PFSK-1 (cell line): ENCODE results near the gene APC2.

ENCODE experiments used
- FOXP2 ChIP-seq: optimal IDR thresholded peaks from 2 replicates; pipeline ENCODE3; 2011; ENCODE audit warnings: borderline replicate concordance, control low read depth, inconsistent platforms; ENCODE audit not compliant: insufficient read depth; ENCODE audit errors: extremely low read length, extremely low read depth
- POLR2AphosphoS5 ChIP-seq: IDR thresholded peaks from 2 replicates; pipeline ENCODE4 v1.6.1; 2012; ENCODE audit warnings: low read depth, mild to moderate bottlenecking, control low read depth, low read length, moderate library complexity
- SIN3A ChIP-seq: IDR thresholded peaks from 2 replicates; pipeline ENCODE4 v1.6.1; 2012; ENCODE audit warnings: mild to moderate bottlenecking, low read length, moderate library complexity, borderline replicate concordance; ENCODE audit not compliant: insufficient read depth
- TAF1 ChIP-seq: IDR thresholded peaks from 2 replicates; pipeline ENCODE4 v1.6.1; 2012; ENCODE audit warnings: low read length, control low read depth, borderline replicate concordance; ENCODE audit not compliant: insufficient read depth
- TF ChIP-seq, protein P1 (sequence below), 2 experiments: IDR thresholded peaks; 2 replicates each; pipeline versions ENCODE4 v1.6.1 to v1.8.0; 2011 to 2012; ENCODE audit warnings: low read depth in 2 of 2, low read length in 2 of 2, control low read depth in 1 of 2, inconsistent platforms in 1 of 2, mild to moderate bottlenecking in 1 of 2, moderate library complexity in 1 of 2; ENCODE audit not compliant: insufficient read depth in 1 of 2

Gene APC2

DNA sequence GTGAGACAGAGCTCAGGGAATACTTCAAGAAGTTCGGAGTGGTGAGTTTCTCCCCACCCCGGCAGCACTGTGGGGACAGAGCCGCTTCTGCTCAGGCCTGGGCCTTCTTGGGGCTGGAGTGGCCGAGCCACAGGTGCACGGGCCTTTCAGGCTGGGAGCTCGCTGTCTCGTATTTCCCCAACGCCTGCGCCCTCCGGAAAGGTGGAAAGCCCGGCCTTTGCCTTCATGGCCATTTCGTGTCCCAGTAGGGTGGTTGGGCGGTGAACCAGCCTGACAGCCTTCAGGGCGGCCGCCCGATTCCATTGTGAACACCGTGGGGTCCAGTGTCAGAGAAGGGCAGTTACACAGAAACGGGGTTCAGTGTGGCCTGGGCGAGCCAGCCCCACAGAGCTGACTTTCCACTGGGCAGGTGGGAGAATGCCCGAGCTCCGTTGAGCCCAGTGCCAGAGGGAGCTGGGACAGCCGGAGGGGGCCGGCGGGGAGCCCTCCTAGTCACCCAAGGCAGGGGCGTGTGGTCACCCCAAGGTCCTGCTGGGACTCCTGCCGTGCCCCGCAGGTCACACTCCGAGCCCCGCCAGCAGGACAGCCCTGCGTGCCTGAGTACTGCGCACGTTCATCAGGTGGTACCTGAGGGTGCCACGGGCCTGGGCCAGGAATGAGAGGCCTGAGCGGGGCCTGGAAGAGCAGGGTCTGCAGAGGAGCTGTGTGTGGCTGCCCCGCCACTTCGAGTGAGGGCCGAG, 28.5 kb upstream of the APC2 start:
- TF ChIP-seq, protein P1, sequence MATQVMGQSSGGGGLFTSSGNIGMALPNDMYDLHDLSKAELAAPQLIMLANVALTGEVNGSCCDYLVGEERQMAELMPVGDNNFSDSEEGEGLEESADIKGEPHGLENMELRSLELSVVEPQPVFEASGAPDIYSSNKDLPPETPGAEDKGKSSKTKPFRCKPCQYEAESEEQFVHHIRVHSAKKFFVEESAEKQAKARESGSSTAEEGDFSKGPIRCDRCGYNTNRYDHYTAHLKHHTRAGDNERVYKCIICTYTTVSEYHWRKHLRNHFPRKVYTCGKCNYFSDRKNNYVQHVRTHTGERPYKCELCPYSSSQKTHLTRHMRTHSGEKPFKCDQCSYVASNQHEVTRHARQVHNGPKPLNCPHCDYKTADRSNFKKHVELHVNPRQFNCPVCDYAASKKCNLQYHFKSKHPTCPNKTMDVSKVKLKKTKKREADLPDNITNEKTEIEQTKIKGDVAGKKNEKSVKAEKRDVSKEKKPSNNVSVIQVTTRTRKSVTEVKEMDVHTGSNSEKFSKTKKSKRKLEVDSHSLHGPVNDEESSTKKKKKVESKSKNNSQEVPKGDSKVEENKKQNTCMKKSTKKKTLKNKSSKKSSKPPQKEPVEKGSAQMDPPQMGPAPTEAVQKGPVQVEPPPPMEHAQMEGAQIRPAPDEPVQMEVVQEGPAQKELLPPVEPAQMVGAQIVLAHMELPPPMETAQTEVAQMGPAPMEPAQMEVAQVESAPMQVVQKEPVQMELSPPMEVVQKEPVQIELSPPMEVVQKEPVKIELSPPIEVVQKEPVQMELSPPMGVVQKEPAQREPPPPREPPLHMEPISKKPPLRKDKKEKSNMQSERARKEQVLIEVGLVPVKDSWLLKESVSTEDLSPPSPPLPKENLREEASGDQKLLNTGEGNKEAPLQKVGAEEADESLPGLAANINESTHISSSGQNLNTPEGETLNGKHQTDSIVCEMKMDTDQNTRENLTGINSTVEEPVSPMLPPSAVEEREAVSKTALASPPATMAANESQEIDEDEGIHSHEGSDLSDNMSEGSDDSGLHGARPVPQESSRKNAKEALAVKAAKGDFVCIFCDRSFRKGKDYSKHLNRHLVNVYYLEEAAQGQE (IDR thresholded peaks at IDR 0.05; ENCODE audit: insufficient read depth in 1 of 2, low read depth in 2 of 2, low read length in 2 of 2), result no peak
- no peak for TF ChIP-seq POLR2AphosphoS5
- no peak for TF ChIP-seq FOXP2
- no peak for TF ChIP-seq TAF1
- TF ChIP-seq SIN3A, result no peak

DNA sequence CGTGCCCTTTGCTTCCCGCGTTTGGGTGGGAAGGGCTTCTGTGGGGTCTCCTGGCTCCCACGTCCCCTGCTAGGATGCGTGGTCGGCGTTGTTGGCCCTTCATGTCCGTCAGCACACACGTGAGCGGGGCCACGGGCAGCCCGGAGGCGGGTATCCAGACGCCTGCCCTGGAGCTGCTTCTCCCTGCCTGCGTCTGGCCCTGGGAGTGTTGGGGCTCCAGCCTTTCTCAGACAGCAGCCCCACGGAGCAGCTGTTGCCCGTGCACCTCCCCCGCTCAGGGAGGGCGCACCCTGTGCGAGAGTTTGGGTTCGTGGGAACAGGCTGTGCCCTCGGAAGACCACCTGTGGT, 28.0 kb upstream of the APC2 start:
- TF ChIP-seq, protein P1 (IDR thresholded peaks at IDR 0.05; ENCODE audit: insufficient read depth in 1 of 2, low read depth in 2 of 2, low read length in 2 of 2), result no peak

DNA sequence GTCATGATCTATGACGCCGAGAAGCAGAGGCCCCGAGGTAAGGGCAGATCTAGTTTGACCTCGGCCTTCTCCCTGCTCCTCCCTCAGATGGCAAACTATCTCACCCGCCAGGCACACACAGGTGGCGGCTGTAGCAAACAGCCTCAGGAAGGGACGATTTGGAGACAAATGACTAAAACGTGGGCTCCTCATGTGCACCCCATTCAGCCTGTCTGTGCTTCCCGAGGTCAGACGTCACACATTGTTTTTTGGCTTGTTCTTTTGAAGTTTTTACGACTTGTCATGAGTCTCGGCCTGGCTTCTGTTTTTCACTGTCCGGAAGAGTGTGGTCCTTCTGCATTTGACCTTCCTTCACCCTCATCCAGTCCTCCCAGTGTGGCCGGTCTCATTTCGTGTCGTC, 27.6 kb upstream of the APC2 start:
- TF ChIP-seq TAF1, result no peak
- TF ChIP-seq, protein P1 (IDR thresholded peaks at IDR 0.05; ENCODE audit: insufficient read depth in 1 of 2, low read depth in 2 of 2, low read length in 2 of 2), result no peak

DNA sequence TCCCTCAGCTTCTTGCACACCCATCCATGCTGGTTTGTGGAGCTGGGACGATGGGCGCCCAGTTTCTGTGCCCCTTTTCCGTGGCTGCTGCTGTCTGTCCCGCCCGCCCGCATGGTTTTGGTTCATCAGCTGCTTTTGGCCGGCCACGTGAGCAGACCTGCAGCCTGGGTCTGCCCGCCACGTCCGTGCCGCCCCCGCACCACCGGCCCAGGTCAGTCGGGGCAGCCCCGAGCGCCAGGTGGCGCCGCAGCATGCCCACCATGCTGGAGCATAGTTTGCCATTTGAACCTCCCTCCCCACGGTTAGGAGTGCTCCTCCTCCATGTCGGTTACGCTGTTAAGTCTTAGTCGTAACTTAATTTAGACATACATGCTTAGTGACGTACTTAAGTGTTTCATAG, 27.0 kb upstream of the APC2 start:
- no peak for TF ChIP-seq SIN3A
- TF ChIP-seq FOXP2, result no peak
- TF ChIP-seq, protein P1 (IDR thresholded peaks at IDR 0.05; ENCODE audit: insufficient read depth in 1 of 2, low read depth in 2 of 2, low read length in 2 of 2), result no peak
- TF ChIP-seq POLR2AphosphoS5, result no peak

DNA sequence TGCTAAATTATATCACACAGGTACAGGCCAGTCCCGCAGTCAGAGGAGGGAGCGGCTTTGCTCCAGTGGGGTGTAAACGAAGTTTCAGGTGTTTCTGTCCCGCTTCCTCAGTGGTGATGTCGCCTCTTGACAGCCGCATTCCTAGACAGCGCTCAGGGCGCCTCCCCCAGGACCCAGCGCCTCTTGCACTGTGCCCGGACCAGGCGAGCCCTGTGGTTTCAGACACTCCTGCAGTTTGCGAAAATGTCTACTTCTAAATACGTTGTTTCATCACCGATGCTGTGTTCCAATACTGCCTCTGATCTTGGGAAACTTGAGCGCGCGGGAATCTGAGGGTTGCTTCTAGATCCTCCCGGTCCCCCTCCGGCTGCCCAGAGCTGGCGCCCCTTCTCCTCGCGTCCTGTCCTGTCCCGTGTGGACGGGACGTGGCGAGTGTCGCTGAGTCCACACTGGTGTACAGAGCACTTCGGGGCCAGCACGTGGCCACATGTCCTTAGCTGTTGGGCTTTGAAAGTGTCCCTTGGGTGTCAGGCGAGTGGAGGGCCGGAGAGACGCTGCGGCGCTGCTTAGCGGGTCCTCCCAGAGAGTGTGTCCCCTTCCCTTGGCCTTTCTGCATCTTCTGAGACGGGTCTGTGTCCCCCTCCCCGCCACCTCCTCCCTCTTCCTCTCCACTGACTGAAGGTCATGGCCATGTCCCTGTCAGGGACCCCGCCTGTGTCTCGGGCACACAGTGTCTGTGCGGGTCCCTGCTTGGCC, 26.3 kb upstream of the APC2 start:
- TF ChIP-seq, protein P1 (IDR thresholded peaks at IDR 0.05; ENCODE audit: insufficient read depth in 1 of 2, low read depth in 2 of 2, low read length in 2 of 2), result no peak
- TF ChIP-seq SIN3A (no peak), FOXP2 (no peak), POLR2AphosphoS5 (no peak), TAF1 (no peak)
